Activated CD4-positive, alpha-beta T cell treated with anti-CD3 and anti-CD28 coated beads, Interleukin-2, amount 10 ng/mL, durations not matched to agents 7 days and 5 days (primary cell): ENCODE results near the gene HLA-DPB1. TPM values are rescaled to one million over a fixed set of nuclear protein-coding genes. Genes with fewer than 3 reads are reported as not detected.
"Not testable (repeated sequence)": the region's sequence is repeated elsewhere in the genome, so short reads cannot be mapped to it uniquely, and the experiment has no call there.

ENCODE experiments used
- CTCF ChIA-PET: fragments of 350-600 bp; sonication (Branson Sonifier 250); formaldehyde crosslinking; loops from one replicate; lab custom pipeline; 2021; ENCODE audit warnings: antibody characterized with exemption; lab: Charles Lee
- POLR2A ChIA-PET: fragments of 350-600 bp; sonication (Branson Sonifier 250); formaldehyde crosslinking; loops from one replicate; lab custom pipeline; 2021; ENCODE audit warnings: antibody characterized with exemption; lab: Charles Lee
- DNase-seq: peaks from one replicate; pipeline ENCODE4 v3.0.0-alpha.2; 2020
- H3K27ac Mint-ChIP-seq: one replicate; pipeline ENCODE4 v1.8.0; 2021; ENCODE audit warnings: mild to moderate bottlenecking, moderate library complexity, mixed read lengths
- H3K27me3 Mint-ChIP-seq: one replicate; pipeline ENCODE4 v1.8.0; 2021; ENCODE audit warnings: mixed read lengths
- H3K36me3 Mint-ChIP-seq: one replicate; pipeline ENCODE4 v1.8.0; 2021; ENCODE audit warnings: low read depth, mixed read lengths
- H3K4me1 Mint-ChIP-seq: one replicate; pipeline ENCODE4 v1.8.0; 2021; ENCODE audit warnings: mixed read lengths
- H3K4me3 Mint-ChIP-seq: one replicate; pipeline ENCODE4 v1.8.0; 2021; ENCODE audit warnings: mild to moderate bottlenecking, moderate library complexity, mixed read lengths
- H3K9me3 Mint-ChIP-seq: one replicate; pipeline ENCODE4 v1.8.0; 2021; ENCODE audit warnings: mixed read lengths
- total RNA-seq, 2 experiments: library from RNA; stranded (reverse); gene quantifications; one replicate each; pipeline ENCODE4 v1.2.3, GENCODE V29; 2021

Gene HLA-DPB1
- total RNA-seq, 2 experiments from 2014 or later: 24.7 to 26.2 TPM

DNA sequence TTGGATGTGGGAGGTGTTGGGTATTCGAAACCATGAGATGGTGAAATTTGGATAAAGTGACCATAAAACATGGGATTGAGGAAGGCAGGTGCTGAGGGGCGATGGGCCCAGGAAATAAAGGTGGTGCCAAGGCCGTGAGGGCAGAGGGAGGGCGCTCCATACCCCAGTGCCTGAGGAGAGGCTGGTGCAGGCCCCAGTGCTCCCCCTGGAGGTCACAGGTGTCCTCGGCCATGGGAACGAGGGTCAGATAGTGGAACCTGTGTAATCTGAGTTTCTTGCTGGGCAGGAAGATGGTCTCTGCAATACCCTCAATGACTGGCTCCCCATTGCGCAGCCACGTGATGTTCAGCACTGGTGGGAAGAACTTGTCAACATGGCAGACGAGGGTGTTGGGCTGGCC is 16.2 kb downstream of the HLA-DPB1 start:
- POLR2A ChIA-PET: no interaction called here
- Mint-ChIP-seq H3K4me3 (no peak overlapping the region), H3K27me3 (peaks cover 14% of the 10 kb centered on the region), H3K9me3 (peaks cover 1% of the 10 kb centered on the region), H3K4me1 (peaks cover 3% of the 10 kb centered on the region), H3K27ac (no peak overlapping the region), H3K36me3 (no peaks in the 10 kb centered on the region)
- CTCF ChIA-PET: no interaction called here
- DNase-seq: peak; percentile 50

DNA sequence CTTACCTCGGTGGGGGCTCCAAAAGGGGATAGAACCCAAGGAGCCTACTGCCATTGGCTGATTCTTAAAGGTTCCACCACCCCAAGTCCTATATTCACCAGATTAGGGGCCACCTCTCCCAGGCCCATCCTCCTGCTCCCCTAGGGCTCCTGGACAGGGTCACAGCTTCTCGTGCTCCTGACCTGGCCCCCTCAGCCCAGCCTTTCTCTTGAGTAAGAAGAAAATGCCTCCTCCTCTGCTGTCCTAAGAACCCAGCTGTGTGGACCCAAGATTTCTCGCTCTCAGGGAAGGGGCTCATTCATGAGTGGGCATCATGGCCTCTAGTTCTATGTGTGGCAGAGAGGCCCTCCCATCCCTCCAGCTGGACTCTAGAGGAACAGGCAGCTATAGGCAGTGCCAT is 16.6 kb downstream of the HLA-DPB1 start:
- ChIA-PET CTCF (interaction anchor here (0.8 kb wide), 1 partner anchor 79 kb away, joined by 3 read pairs; no protein-coding TSS in a partner anchor), POLR2A (no interaction called here)
- H3K4me1 Mint-ChIP-seq: peaks cover 3% of the 10 kb centered on the region
- no peaks in the 10 kb centered on the region for H3K36me3 Mint-ChIP-seq
- peaks cover 2% of the 10 kb centered on the region for H3K9me3 Mint-ChIP-seq
- peaks cover 16% of the 10 kb centered on the region for H3K27me3 Mint-ChIP-seq
- H3K27ac Mint-ChIP-seq: no peak overlapping the region
- DNase-seq: no peak
- H3K4me3 Mint-ChIP-seq: no peak overlapping the region

DNA sequence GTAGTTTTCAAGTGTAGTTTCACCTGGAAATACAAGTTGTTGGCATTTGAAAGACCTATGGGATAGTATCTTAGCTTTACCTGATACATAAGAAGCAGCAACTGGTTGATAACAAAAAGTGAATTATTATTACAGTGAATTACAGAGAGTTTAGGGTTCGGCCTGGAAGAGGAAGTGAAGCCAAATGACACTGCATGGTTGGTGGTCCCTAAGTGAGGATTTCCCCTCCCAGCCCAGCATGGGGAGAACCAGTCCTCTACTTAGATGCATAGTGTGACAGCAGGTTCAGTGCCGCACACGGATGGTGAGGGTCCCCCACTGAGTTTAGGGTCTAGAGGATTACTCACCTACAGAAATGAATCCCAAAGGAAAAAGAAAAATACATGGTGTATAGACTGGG is 18.1 kb downstream of the HLA-DPB1 start:
- H3K36me3 Mint-ChIP-seq: peaks cover 5% of the 10 kb centered on the region
- peaks cover 3% of the 10 kb centered on the region for H3K4me1 Mint-ChIP-seq
- peaks cover 12% of the 10 kb centered on the region for H3K9me3 Mint-ChIP-seq
- no peak overlapping the region for H3K4me3 Mint-ChIP-seq
- DNase-seq: no peak
- no peak overlapping the region for H3K27ac Mint-ChIP-seq
- H3K27me3 Mint-ChIP-seq: peaks cover 30% of the 10 kb centered on the region
- ChIA-PET POLR2A (no interaction called here), CTCF (no interaction called here)

DNA sequence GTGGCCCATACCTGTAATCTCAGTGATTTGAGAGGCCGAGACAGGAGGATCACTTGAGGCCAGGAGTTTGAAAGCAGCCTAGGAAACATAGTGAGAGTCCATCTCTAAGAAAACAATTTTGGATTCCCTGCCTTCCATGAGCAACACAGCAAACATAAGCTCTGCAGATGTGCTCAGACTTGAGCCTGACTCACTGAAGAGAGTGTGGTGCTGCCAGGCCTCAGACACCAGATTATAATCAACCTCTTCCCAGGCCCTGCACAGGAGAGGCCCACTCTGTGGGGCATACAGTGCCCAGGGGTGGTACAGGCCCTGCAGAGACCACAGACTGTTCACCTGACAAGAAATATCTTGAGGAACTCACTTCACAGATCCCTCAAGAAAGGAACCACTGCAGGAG is 19.9 kb downstream of the HLA-DPB1 start:
- Mint-ChIP-seq H3K27me3 (peaks cover 41% of the 10 kb centered on the region), H3K36me3 (peaks cover 10% of the 10 kb centered on the region), H3K4me1 (peaks cover 3% of the 10 kb centered on the region), H3K9me3 (peaks cover 27% of the 10 kb centered on the region), H3K27ac (no peak overlapping the region), H3K4me3 (no peak overlapping the region)
- ChIA-PET CTCF (no interaction called here), POLR2A (no interaction called here)
- DNase-seq: no peak

DNA sequence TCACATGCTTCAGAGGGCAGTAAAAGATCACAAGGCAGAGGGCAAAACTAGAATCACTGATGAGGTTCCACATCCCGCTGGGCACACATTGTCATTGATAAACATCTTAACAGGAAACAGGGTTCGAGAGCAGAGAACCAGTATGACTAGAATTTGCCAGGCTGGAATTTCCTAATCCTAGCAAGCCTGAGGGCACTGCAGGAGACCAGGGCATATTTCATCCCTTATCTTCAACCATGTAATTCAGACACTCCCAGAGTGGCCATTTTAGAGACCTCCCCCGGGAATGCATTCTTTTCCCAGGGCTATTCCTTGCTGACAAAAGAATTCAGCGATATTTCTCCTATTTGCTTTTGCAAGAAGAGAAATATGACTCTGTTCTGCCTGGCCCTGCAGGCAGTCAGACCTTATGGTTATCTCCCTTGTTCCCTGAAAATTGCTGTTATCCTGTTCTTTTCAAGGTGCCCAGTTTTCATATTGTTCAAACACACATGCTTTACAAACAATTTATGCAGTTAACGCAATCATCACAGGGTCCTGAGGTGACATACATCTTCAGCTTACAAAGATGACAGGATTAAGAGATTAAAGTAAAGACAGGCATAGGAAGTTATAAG is 25.4 kb downstream of the HLA-DPB1 start:
- CTCF ChIA-PET, H3K36me3 Mint-ChIP-seq, H3K4me3 Mint-ChIP-seq, H3K27ac Mint-ChIP-seq, H3K4me1 Mint-ChIP-seq, POLR2A ChIA-PET, DNase-seq: not testable (repeated sequence)
- Mint-ChIP-seq H3K9me3 (peaks cover 49% of the 10 kb centered on the region), H3K27me3 (peaks cover 58% of the 10 kb centered on the region)

DNA sequence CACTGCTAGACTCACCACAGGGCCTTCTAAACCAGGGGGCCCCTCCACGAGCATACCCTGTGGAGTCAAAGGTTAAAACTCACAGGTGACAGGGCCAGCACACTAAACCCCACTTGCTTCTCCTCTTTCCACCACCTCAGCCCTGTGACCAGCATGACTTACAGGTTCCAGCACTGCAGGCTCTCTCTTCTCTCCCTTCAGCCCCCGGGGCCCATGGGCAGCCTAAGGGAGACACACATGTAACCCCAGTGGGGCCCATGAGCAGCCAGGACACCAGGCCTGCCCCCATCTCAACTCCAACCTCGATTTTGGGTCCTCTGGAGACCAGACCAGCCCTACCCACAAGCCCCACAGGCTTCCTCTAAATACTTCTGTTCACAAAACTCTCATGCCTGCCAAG is 28.0 kb downstream of the HLA-DPB1 start:
- Mint-ChIP-seq H3K9me3 (peaks cover 37% of the 10 kb centered on the region), H3K36me3 (peaks cover 4% of the 10 kb centered on the region), H3K27me3 (peaks cover 58% of the 10 kb centered on the region), H3K4me1 (peaks cover 10% of the 10 kb centered on the region), H3K4me3 (no peak overlapping the region), H3K27ac (no peak overlapping the region)
- POLR2A ChIA-PET: no interaction called here
- no peak for DNase-seq
- CTCF ChIA-PET: no interaction called here

DNA sequence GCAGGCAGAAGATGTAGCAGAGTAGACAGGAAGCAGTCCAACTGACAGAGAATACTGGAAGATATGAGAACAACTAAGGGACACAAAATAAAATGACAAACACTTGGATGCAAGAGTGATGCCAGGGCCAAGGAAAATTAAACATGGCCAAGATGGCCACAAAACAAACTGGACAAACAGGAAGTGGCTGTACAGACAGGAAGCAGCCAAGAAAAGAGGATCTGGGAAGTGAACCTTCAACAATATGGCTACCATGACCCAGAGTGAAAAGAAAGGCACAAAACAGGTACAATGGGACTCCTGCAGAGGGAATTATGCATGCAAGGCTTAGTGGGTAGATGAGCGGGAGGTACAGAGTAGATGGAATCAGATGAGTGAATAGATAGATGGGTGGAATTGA is 29.1 kb downstream of the HLA-DPB1 start:
- H3K4me1 Mint-ChIP-seq: peaks cover 10% of the 10 kb centered on the region
- no peak overlapping the region for H3K4me3 Mint-ChIP-seq
- CTCF ChIA-PET: no interaction called here
- no peak overlapping the region for H3K27ac Mint-ChIP-seq
- DNase-seq: no peak
- H3K27me3 Mint-ChIP-seq: peaks cover 55% of the 10 kb centered on the region
- POLR2A ChIA-PET: no interaction called here
- H3K36me3 Mint-ChIP-seq: peaks cover 2% of the 10 kb centered on the region
- peaks cover 30% of the 10 kb centered on the region for H3K9me3 Mint-ChIP-seq

DNA sequence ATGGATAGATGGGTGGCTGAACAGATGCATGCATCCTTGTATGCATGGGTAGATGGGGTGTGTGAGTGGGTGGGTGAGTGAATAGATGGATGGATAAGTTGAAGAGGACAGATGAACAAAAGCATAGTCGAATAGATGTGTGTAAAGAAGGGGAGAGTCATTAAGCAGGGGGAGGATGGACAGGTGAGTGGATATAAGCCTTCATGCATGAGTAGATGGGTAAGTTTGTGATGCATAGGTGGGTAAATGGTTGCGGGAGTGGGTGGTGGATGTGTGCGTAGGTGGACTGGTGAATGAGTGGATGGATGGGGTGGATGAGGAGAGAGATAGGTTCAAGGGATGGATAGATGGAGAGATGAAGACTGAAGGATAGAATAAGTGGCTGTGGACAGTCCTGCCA is 29.6 kb downstream of the HLA-DPB1 start:
- H3K27ac Mint-ChIP-seq: no peak overlapping the region

DNA sequence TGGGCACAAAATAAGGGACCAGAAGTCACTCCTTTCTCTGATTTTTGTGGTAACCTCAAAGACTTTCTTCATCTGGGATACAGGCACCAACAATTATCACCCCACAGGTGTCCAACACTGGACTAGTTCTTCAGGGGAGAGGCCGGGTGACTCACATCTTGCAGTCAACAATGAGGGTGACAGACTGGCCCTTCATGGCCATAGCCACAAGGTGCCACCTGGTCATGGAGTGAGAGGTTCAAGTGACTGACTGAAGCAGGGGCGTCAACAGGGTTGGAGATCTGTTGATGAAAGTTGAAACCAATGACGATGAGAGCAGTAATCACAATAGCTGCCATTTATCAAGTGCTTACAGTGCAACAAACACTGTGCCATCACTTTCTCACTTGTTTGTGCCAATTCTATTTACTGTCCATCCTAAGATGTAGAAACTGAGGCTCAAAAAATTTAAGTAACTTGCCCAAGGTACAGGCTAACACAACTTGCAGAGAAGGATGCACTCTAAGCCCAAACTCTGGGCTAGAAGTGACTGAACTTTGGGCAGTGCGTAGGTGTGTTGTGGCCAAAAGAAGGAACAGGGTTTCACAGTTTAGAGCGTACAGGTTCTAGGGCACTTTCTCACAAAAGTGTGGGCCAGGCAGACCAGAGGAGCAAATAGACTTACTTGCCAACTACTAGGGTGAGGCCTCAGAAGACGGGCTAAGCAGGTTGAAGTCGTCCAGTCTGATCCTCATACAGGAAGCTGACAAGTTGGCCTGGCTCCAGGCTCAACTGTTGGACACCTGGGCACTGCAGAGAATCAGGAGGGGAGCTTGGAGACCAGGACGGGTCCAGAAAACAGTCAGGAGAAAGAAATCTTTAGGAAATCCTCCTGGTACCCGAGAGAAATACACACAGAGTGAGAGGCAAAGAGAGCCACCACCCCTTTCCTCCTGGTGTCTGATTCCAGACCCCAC is 30.4 kb downstream of the HLA-DPB1 start:
- H3K36me3 Mint-ChIP-seq: no peaks in the 10 kb centered on the region

More for the DNA sequence above, 29.6 kb downstream of the HLA-DPB1 start:
- peaks cover 25% of the 10 kb centered on the region for H3K9me3 Mint-ChIP-seq
- no peak for DNase-seq
- H3K36me3 Mint-ChIP-seq: no peaks in the 10 kb centered on the region
- ChIA-PET POLR2A (no interaction called here), CTCF (no interaction called here)
- no peak overlapping the region for H3K4me3 Mint-ChIP-seq
- H3K27me3 Mint-ChIP-seq: peaks cover 57% of the 10 kb centered on the region
- peaks cover 10% of the 10 kb centered on the region for H3K4me1 Mint-ChIP-seq

DNA sequence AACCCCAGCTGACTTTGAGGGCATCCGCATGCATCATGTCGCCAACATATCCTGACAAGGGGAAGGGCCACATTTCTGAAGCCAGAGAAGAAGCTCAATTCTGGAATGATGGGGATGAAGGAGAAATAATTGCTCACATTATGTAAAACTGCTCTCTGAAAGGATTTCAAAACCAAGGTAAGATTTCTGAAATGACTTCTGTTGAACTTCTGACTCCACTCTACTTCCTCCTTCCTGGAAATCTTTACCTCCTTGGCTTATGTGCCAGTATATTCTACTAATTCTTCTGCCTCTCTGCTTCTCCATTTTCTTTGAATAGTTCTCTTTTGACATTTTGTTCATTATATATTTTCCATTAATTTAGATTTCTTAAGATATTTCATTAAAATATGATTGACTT is 31.9 kb downstream of the HLA-DPB1 start:
- CTCF ChIA-PET: interaction anchor here (1.3 kb wide), 1 partner anchor 42 kb away, joined by 3 read pairs; no protein-coding TSS in a partner anchor
- Mint-ChIP-seq H3K27me3 (peaks cover 56% of the 10 kb centered on the region), H3K4me1 (peaks cover 10% of the 10 kb centered on the region)

More for the DNA sequence above, 30.4 kb downstream of the HLA-DPB1 start:
- H3K4me1 Mint-ChIP-seq: peaks cover 10% of the 10 kb centered on the region
- H3K27me3 Mint-ChIP-seq: peaks cover 63% of the 10 kb centered on the region
- H3K9me3 Mint-ChIP-seq: peaks cover 19% of the 10 kb centered on the region
- no peak for DNase-seq
- H3K27ac Mint-ChIP-seq: no peak overlapping the region
- ChIA-PET CTCF (no interaction called here), POLR2A (no interaction called here)
- H3K4me3 Mint-ChIP-seq: no peak overlapping the region

DNA sequence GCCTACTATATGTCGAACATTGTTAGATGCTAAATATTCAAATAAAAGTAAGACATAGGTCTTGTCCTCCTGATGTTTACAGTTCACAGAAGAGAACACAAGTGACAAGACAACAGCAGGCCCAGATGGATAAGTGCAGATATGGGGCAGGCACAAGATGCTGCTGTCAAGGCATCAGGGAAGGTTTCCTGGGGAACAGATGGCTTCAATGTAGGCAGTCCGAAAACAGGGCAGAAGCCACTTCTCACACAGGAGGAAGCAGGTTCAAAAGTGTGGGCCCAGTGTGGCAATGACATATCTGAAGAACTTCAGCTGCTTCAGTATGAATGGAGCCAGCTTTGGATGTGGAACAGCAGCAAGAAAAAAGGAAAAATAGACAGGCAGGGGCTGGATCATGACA is 32.5 kb downstream of the HLA-DPB1 start:
- H3K27me3 Mint-ChIP-seq: peaks cover 57% of the 10 kb centered on the region
- no peaks in the 10 kb centered on the region for H3K36me3 Mint-ChIP-seq
- H3K9me3 Mint-ChIP-seq: peaks cover 8% of the 10 kb centered on the region
- POLR2A ChIA-PET: no interaction called here
- no peak overlapping the region for H3K27ac Mint-ChIP-seq
- no peak for DNase-seq
- no peak overlapping the region for H3K4me3 Mint-ChIP-seq
- CTCF ChIA-PET: interaction anchor here (1.0 kb wide), 1 partner anchor 10 kb away, joined by 3 read pairs; no protein-coding TSS in a partner anchor
- peaks cover 10% of the 10 kb centered on the region for H3K4me1 Mint-ChIP-seq

More for the DNA sequence above, 31.9 kb downstream of the HLA-DPB1 start:
- Mint-ChIP-seq H3K36me3 (no peaks in the 10 kb centered on the region), H3K9me3 (peaks cover 8% of the 10 kb centered on the region), H3K27ac (no peak overlapping the region), H3K4me3 (no peak overlapping the region)
- no peak for DNase-seq
- POLR2A ChIA-PET: no interaction called here

DNA sequence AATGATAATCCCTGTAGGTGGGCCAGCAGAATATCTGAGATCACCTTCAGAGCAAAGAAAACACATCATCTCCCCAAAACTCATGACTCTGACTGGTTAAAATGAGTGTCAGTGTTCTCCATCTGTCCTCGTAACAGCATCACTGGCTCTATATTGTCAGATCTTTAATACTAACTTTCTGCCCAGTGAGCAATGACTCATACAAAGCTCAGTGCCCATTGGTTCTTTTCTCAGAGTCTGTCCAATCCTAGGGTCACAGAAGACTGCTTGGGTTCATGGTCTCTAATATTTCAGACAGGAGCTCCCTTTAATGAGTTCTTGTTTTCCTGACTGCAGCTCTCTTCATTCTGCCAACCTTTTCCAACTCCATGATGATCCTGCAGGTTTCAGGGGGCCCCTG is 36.4 kb downstream of the HLA-DPB1 start:
- H3K4me1 Mint-ChIP-seq: peaks cover 4% of the 10 kb centered on the region
- POLR2A ChIA-PET: no interaction called here
- CTCF ChIA-PET: no interaction called here
- H3K27ac Mint-ChIP-seq: no peak overlapping the region
- H3K9me3 Mint-ChIP-seq: no peaks in the 10 kb centered on the region
- no peaks in the 10 kb centered on the region for H3K36me3 Mint-ChIP-seq
- peak; percentile 38 for DNase-seq
- H3K4me3 Mint-ChIP-seq: no peak overlapping the region
- H3K27me3 Mint-ChIP-seq: peaks cover 76% of the 10 kb centered on the region

DNA sequence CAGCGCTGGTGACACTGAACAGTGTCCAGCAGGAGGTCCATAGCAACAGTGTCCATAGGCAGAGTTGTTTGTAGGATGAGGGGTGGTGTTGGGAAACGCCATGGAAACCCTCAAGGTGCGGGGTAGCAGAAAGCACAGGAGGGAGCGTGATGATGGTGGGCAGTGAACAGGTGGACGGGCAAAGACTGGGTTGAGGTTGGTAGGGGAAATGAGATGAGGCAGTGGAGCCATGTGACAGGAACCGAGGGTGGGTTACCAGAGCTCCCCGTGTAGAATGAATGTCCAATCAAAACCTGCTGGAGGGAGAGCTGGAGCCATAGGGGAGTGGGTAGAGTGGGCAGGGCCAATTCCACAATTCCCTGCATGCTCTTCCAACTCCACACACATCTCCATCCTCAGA is 38.0 kb downstream of the HLA-DPB1 start:
- no peaks in the 10 kb centered on the region for H3K9me3 Mint-ChIP-seq
- peaks cover 10% of the 10 kb centered on the region for H3K4me1 Mint-ChIP-seq
- no peak overlapping the region for H3K27ac Mint-ChIP-seq
- peaks cover 76% of the 10 kb centered on the region for H3K27me3 Mint-ChIP-seq
- no peaks in the 10 kb centered on the region for H3K36me3 Mint-ChIP-seq
- CTCF ChIA-PET: interaction anchor here (0.6 to 0.8 kb wide), 2 partner anchors 11 to 39 kb away, joined by 4 to 5 read pairs; no protein-coding TSS in a partner anchor
- POLR2A ChIA-PET: no interaction called here
- no peak for DNase-seq
- no peak overlapping the region for H3K4me3 Mint-ChIP-seq
